Limb (tissue), 2 donors: Measurements from ENCODE around the gene TMIGD3.
A peak's percentile ranks its signal among the peaks of the same experiment; 100 is the strongest.
"Not testable (repeated sequence)": the region's sequence is repeated elsewhere in the genome, so short reads cannot be mapped to it uniquely, and the experiment has no call there.

ENCODE experiments used
- DNase-seq, 2 donors: peaks; one replicate each; pipeline ENCODE4 v3.0.0-alpha.2; 2016; ENCODE audit errors: extremely low spot score in 2 of 2

The TMIGD3 gene

DNA sequence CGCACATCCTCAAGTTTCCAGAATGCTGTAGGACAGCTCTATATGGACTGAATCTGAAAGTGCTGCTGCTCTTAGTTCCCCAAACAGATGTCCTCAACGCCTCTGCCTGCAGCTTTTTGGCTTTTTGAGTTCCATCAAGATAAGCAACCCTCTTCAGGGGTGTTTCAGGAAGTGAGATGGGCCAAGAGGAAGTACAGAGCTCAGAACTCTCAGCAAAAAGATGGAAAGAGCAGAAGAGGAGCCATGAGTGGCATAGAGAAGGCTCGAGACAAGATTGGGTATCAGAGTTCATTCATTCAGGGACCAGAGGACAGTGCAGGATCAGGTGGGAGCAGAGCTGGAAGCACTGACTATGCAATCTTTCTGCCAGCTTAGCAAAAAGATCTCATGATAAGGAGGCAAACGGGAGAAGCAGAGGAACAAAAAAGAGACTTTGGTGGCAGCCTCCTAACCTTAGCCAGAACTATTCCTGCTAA, at the start of gene TMIGD3, which contains the start of gene ADORA3:
Gene TMIGD3 (minus strand): TSS at position 49 of the 476 bp plus-strand sequence. CDS start 279 bp downstream, outside the sequence.
Gene ADORA3 (minus strand): TSS at position 49 of the 476 bp plus-strand sequence. CDS start 279 bp downstream, outside the sequence.
- DNase-seq, result no peak

DNA sequence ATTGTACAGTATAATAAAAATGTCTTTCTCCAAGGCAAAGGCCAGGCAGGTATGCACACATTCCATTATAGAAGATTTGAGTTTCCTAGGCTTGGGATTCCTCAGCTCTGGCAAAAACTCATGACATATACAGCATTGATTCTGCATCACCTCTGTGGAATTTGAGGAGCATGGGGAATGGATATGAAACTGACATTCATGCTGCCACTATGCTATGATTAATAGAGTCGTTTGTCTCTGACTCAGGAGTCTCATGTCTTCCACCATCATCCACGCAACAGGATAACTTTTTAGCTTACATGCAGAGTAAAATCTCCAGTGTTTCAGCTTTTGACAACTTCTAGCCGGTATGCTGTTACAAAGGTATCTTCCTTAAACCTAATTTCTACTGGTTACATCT, 49.8 kb upstream of the TMIGD3 start:
- DNase-seq, result no peak

DNA sequence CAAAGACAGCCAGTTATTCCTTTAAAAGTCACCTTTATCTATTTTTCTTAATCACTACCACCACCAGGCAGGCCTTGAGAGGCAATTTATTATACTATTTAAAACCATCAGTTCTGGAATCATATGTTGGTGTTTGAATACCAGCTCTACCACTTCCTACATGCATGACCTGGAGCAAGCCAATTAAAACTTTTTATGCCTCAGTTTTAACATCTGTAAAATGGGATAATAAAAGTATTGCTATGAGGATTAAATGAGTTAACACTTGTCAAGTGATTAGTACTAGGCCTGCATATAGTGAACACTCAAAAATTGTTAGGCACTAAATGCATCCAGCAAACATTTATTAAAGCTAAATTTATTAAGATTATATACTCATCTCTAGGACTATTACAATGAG, 49.2 kb upstream of the TMIGD3 start:
- DNase-seq, result no peak

- DNase-seq, result no peak
Measured at GRCh38 chr1:111551623-111552411, 48.4 kb upstream of the TMIGD3 start.

DNA sequence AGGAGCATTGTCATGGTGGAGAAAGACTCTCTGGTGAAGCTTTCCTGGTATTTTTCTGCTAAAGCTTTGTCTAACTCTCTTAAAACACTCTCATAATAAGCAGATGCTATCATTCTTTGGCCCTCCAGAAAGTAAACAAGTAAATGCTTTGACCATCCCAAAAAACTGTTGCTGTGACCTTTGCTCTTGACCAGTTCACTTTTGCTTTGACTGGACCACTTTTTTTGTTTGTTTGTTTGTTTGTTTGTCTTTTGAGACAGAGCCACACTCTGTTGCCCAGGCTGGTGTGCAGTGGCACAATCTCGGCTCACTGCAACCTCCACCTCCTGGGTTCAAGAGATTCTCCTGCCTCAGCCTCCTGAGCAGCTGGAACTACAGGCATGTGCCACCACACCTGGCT, 44.4 kb upstream of the TMIGD3 start:
- DNase-seq, result not testable (repeated sequence)

GRCh38 chr1:111542187-111542586, 38.8 kb upstream of the TMIGD3 start:
- DNase-seq, result no peak

DNA sequence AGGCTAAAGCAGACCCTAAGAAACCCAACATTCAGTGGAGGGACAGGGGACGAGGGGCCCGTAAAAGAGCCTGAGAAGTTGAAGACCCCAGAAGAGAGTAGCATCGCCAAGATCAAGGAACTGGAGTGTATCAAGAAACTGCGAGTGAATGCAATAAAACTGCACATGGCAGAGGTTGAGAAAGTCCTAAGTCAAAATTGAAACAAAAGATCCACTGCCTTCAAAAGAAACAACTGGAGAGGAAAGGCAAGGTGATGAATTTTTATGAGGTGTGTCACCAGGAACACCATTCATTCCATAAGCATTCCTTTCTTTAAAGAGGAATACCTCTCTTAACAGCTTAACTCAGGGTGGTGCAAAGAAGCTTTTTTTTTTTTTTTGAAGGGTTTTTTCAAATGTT, 38.3 kb upstream of the TMIGD3 start:
- no peak for DNase-seq

DNA sequence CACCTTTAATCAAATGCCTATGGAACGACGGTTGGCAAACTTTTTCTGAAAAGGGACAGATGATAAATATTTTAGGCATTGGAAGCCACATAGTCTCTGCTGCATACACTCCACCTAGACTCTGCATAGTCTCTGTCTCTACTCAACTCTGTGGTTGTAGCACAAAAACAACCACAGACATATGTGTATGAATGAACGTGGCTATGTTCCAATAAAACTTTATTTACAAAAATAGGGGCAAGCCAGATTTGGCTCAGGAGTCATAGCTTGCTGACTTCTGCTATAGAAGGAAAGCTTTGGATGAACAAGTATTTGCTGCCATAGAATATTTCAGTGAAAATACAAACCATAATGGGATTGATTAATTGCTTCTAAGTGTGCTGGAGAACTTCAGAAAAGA, 37.5 kb upstream of the TMIGD3 start:
- no peak for DNase-seq

DNA sequence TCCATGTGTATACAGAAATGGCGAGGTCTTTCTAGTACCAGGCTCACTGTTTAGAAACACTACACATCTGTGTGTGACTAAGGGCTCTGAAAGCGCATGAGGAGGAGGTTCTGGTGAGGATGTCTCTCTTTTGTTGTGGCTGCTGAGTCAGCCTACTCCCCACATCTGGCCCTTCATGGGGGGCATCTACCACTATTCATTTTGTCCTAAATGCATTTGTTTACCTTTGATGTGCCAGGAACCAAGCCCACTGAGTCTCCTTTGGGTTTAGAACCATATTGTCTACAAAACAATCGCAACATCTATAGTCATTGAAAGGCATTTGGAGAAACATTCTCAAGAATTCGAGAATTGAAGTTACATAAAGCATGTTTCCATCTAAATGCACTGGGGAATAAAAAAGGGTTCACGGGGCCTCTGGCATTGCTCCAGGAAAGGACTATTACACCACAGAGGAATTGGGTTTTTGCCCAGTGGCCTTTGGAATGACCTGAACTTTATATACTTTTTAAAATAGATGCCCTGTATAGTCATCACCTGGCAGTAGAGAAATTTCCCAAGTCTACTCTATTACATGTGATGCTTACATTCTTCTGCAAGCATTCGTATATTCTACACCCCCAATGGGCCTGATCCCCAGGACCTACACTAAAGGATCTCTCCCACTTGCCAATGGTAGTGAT, 35.1 kb upstream of the TMIGD3 start:
- no peak for DNase-seq

GRCh38 chr1:111535256-111536191, 32.1 kb upstream of the TMIGD3 start:
- no peak for DNase-seq

DNA sequence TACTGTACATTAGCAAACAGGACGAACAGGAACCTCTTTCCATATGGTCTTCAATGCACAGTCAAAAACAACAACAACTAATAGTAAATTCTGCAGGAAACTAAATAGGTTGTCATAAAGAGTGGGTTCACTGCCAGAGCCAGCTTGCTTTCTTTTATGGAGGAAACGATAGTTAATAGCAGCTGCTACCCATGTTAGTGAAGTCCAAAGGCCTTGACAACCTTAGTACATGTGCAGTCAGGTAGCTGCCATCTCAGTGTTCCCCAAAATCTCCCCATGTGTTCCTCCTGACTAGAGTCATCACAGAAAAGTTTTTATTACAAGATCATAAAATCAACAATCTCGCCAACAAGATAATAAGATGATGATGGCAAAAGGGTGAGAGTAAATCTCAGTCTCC, 16.6 kb upstream of the TMIGD3 start:
- DNase-seq, result no peak

DNA sequence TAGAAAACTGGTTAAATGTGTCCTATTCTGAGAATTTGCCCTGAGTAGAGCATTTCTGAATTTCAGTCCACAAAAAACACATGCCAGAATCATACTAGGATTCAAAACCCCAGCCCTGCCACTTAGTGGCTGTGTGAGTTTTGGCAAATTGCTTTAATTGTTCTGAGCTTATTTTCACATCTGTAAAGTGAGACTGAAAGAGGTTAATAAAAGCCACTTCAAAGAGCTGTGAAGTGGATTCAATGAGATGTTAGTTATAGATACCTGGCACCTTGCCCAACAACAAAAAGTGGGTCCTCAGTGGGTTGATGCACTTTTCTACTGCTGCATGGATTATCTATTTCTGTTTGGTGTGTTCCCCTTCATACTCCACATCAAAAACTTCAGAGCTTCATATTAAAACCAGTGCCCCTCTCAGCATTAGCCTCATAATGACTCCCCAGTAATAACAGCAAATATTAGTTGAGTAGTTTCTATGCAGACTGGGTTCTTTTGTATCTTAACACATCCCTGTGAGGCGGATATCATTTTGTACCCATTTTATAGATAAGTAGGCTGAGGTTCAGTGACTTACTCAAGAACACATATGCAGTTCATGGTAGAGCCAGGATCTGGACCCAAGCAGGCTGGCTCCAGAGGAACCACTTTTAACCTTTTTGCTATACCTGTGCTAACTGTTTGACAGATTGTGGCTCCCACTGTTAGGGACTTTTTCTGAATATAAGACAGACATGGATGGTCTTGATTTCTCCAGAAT, 14.2 kb upstream of the TMIGD3 start:
- no peak for DNase-seq

GRCh38 chr1:111516005-111516535, 12.6 kb upstream of the TMIGD3 start:
- no peak for DNase-seq

DNA sequence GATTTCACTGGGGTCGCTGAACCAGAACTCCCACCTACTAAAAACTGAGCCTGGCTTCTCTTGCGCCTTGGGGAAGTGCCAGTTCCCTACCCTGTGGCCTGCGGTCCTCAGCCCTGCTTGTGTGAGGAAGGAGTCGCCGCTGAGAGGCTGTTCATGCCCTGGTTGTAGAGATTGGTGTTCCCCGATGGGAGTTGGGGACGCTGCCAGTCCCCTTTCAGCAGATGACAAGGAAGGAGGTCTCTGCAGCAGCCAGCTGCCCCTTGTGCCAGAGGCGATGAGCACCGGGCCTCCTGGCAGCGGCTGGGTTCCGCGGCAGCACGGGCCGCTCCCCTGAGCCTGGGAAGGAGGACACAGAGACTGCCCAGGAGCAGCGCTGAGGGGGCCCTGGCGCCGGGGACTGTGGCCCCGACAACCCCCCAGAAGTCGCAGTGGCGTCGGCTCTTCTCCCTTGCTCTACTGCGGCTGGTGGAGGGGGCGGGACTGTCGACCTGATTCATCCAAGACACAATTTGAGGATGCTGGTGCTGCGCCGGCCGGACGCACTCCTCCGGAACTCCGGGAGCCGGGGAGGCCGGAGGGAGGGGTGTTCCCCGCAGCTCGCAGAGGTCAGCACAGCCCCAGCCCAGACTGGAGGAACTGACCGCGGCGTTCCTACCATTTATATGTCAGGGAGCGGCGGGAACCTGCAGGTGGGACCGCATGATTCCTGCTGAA, 12.0 kb upstream of the TMIGD3 start:
- DNase-seq, result peak in 1 of 2 donors; percentile 46

GRCh38 chr1:111513410-111514020, 10.1 kb upstream of the TMIGD3 start:
- DNase-seq, result no peak

DNA sequence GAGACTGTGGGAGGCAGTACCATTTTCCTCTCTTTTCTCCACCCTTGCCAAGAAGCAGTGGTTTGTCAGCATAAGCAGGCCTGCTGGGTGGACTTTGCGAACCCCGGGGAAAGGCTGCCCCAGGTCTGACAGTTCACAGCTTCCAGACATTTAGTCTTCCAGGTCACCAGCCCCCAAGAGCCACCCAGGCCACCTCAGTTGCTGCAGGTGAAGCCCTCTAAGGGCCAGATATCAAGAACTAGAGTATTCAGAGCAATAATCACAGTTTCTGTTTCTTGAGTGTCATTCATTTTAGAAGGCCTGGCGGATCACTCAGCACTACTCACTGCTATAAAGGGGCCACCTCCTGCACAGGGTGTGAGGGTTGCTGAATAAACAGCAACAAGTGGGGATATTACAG, 9.5 kb upstream of the TMIGD3 start:
- DNase-seq, result no peak

GRCh38 chr1:111512132-111512889, 8.9 kb upstream of the TMIGD3 start:
- DNase-seq, result no peak

DNA sequence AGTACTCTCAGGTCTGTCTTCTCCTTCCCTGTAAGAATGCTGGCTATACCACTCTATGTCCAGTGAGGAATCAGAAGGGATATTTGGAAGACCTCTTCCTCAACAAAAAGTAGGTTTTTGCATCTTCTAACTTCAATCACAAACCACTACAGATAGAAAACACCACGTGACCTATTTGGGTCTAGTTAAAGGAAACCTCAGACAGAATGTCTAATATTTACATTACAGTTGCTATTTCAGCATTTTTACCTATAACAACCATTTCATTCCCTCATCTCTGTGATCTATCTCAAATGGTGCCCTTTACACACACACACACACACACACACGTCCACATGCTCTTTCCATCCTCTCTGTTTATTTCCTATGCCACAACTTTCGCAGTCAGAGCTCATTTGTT, 7.9 kb upstream of the TMIGD3 start:
- no peak for DNase-seq

DNA sequence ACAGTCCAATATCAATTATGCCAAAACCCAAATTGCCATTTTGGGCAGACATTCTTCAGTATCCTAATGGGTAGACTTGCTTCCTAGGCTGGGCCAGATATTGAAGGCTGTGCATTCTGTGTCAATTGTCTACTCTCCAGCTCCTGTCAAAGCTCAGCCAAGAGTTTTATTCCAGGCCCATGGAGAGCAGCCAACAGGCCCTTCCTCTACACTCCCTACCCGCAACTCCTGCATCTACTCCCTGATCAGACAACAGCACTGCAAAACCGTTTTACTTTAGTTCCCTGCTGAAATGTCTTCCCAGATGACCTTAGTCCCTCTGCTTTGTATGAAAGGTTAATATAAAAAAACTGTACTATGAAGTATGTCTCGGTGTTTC, 6.6 kb upstream of the TMIGD3 start:
- no peak for DNase-seq
